ES-I3 (cell line): ENCODE data around the gene GLRB.

Experiments
- H3K36me3 ChIP-seq: 2 replicates; pipeline ENCODE4 v1.6.1; 2013; ENCODE audit warnings: mild to moderate bottlenecking, low read length, control low read depth, moderate library complexity; ENCODE audit not compliant: insufficient read depth
- H3K4me1 ChIP-seq: 2 replicates; pipeline ENCODE4 v1.6.1; 2013; ENCODE audit warnings: mild to moderate bottlenecking, control low read depth, low read length; ENCODE audit not compliant: insufficient read depth
- H3K9ac ChIP-seq: 2 replicates; pipeline ENCODE4 v1.6.1; 2013; ENCODE audit warnings: low read depth, mild to moderate bottlenecking, low read length, moderate library complexity
- H3K9me3 ChIP-seq: 2 replicates; pipeline ENCODE4 v1.6.1; 2013; ENCODE audit warnings: mild to moderate bottlenecking, low read length, moderate library complexity; ENCODE audit not compliant: control insufficient read depth, insufficient read depth

Gene GLRB

GRCh38 chr4:157095716-157096115 is 19.8 kb downstream of the GLRB start:
- Histone ChIP-seq H3K4me1 (no peaks in the 10 kb centered on the region), H3K9ac (no peak overlapping the region), H3K36me3 (no peaks in the 10 kb centered on the region), H3K9me3 (no peaks in the 10 kb centered on the region)

DNA sequence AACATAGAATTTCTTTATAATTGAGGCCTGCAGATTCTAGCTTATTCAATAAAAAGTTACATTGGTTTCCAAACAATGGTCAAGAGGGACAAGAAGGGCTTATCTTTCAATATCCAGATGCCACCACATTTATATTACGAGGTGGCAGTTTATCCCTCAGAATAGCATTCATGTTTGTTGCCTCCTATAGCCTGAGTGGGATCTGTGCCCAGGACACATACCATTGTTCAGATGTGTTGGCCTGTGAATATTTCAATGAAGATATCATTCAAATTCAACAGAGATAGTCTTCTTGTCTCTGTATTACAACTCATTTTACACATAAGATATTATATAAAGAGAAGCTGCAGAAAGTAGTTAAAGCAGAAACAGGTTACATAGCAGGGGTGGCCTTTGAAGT is 20.5 kb downstream of the GLRB start:
- H3K9ac ChIP-seq, result no peak overlapping the region
- no peaks in the 10 kb centered on the region for H3K9me3 ChIP-seq
- no peaks in the 10 kb centered on the region for H3K36me3 ChIP-seq
- H3K4me1 ChIP-seq, result no peaks in the 10 kb centered on the region

GRCh38 chr4:157099506-157099905 is 23.6 kb downstream of the GLRB start:
- Histone ChIP-seq H3K36me3 (no peaks in the 10 kb centered on the region), H3K4me1 (no peaks in the 10 kb centered on the region)

DNA sequence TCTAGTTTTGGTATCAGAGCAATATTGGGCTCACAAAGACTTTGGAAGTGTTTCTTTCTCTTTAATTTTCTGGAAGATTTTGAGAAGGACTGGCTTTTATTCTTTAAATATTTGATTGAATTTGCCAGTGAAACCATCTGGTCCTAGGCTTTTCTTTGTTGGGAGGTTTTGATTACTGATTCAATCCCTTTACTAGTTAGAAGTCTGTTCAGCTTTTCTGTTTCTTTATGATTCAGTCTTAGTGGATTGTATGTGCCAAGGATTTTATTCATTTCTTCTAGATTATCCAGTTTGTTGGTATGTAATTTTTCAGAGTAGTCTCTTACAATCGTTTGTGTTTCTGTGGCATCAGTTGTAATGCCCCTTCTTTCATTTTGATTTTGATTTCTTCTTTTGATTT is 28.6 kb downstream of the GLRB start:
- Histone ChIP-seq H3K9me3 (no peaks in the 10 kb centered on the region), H3K4me1 (no peaks in the 10 kb centered on the region), H3K9ac (no peak overlapping the region), H3K36me3 (no peaks in the 10 kb centered on the region)

More at GRCh38 chr4:157099506-157099905, 23.6 kb downstream of the GLRB start:
- H3K9ac ChIP-seq, result no peak overlapping the region
- H3K9me3 ChIP-seq, result no peaks in the 10 kb centered on the region

DNA sequence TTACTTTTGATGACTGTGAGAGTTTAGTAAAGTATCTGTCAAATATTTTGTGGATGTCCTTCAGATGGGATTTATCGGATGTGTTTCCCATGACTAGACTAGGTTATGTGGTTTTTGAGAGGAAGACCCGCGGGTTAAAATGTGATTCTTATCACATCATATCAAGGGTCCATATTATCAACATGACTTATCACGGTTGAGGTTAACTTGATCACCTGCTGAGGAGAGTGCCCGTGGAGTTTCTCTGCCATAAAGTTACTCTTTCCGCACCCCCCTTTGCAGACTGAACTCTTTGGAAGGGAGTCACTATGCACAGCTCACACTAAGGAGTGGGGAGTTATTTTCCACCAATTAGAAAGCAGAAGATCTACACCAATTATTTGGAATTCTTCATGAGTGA is 38.7 kb downstream of the GLRB start:
- Histone ChIP-seq H3K9me3 (no peaks in the 10 kb centered on the region), H3K36me3 (no peaks in the 10 kb centered on the region)

GRCh38 chr4:157115613-157116335 is 39.8 kb downstream of the GLRB start:
- Histone ChIP-seq H3K36me3 (no peaks in the 10 kb centered on the region), H3K9me3 (no peaks in the 10 kb centered on the region), H3K4me1 (no peaks in the 10 kb centered on the region), H3K9ac (no peak overlapping the region)

More for the DNA sequence above, 38.7 kb downstream of the GLRB start:
- no peak overlapping the region for H3K9ac ChIP-seq
- H3K4me1 ChIP-seq, result no peaks in the 10 kb centered on the region

GRCh38 chr4:157121401-157121800 is 45.5 kb downstream of the GLRB start:
- Histone ChIP-seq H3K36me3 (no peaks in the 10 kb centered on the region), H3K9ac (no peak overlapping the region), H3K9me3 (no peaks in the 10 kb centered on the region), H3K4me1 (no peaks in the 10 kb centered on the region)

DNA sequence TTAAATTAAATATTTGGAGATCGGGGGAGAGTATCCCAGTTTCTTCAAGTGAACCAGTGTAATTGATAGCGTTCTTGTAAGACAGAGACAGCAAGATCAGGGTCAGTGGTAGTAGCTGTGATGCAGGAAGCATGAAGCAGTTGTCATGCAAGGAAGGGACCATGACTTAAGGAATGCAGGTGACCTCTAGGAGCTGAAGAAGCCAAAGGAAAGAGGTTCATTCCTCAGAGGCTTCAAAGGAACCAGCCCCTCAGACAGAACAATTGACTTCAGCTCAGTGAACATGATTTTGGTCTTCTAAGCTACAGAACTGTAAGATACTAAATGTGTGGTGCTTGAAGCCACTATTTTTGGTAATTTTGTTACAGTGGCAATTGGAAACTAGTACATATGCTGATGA is 51.6 kb downstream of the GLRB start:
- Histone ChIP-seq H3K4me1 (no peaks in the 10 kb centered on the region), H3K9me3 (no peaks in the 10 kb centered on the region), H3K9ac (no peak overlapping the region), H3K36me3 (no peaks in the 10 kb centered on the region)

DNA sequence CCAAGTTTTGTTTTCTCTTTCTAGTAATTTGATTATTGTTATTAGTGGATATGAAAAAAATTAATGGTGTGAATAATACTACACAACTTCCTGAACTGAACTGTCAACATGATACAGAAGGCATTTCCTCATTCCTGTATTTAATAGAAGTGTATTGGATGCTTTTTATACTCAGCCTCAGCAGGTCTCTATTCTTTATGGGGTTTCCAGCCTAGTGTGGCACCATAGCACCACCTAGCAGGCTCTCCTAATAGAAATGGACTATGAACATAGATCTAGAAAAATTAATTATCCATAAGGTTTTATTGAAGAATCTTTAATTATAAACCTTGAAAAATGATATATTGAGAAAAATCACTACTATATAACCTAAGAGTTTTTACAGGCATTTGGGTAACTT is 52.4 kb downstream of the GLRB start:
- no peak overlapping the region for H3K9ac ChIP-seq
- no peaks in the 10 kb centered on the region for H3K36me3 ChIP-seq
- no peaks in the 10 kb centered on the region for H3K9me3 ChIP-seq
- no peaks in the 10 kb centered on the region for H3K4me1 ChIP-seq

- no peak overlapping the region for H3K9ac ChIP-seq
- H3K4me1 ChIP-seq, result no peaks in the 10 kb centered on the region
- no peaks in the 10 kb centered on the region for H3K9me3 ChIP-seq
- no peaks in the 10 kb centered on the region for H3K36me3 ChIP-seq
Measured at GRCh38 chr4:157141976-157142375, 66.0 kb downstream of the GLRB start.

- Histone ChIP-seq H3K4me1 (no peaks in the 10 kb centered on the region), H3K9me3 (no peaks in the 10 kb centered on the region), H3K9ac (no peak overlapping the region), H3K36me3 (no peaks in the 10 kb centered on the region)
Measured at GRCh38 chr4:157143369-157143768, 67.4 kb downstream of the GLRB start.

DNA sequence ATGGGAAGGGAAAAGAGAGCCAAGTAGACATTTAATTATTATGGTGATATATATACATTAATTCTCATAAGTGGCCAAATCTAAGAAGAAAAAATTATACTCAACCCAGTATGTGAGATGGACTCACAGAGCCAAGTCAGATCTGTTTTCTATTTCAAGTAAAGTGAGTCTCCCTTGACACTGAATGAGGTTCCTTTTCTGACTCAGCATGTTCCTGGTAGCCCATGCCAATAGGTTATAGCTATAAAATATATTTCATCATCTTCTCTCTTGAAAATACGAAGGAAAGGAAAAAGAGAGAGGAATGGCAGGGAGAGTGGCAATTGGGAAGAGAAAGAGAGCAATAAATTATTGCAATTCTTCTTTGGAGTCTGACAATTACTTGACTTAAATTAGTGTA is 75.8 kb downstream of the GLRB start:
- no peaks in the 10 kb centered on the region for H3K36me3 ChIP-seq
- no peak overlapping the region for H3K9ac ChIP-seq
- no peaks in the 10 kb centered on the region for H3K9me3 ChIP-seq
- no peaks in the 10 kb centered on the region for H3K4me1 ChIP-seq

DNA sequence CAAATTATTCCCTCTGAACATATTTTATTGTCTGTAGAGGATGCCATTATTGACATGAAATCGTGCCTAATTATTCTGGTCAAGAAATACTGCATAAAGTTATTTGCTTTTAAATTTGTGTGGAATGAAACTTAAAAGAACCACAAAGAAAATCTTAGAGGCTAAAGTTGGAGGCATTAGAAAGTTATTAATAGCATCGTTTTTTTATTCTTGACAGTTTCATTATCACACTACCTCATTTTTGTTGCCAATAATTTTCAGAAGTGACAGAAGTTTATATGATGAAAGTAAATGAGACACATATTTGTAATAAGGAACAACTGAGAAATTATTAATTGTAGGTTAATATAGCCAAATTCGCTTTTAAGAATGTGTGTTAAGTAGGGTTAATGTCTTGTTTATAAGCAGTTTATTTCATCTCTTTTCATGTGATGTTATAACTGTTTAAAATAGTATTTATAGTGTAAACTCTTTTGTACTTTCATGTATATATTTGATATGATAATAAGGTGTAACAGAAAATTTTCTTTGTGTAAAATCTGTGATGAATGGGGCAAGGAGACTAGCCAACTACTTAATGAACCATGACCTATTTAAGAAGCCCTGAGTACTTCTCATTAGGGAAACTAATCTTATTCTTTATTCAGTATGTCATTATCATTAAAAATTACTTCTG is 90.1 kb downstream of the GLRB start:
- Histone ChIP-seq H3K9me3 (no peaks in the 10 kb centered on the region), H3K9ac (no peak overlapping the region), H3K4me1 (no peaks in the 10 kb centered on the region), H3K36me3 (no peaks in the 10 kb centered on the region)

- H3K36me3 ChIP-seq, result no peaks in the 10 kb centered on the region
- no peaks in the 10 kb centered on the region for H3K4me1 ChIP-seq
- H3K9me3 ChIP-seq, result no peaks in the 10 kb centered on the region
- H3K9ac ChIP-seq, result no peak overlapping the region
Measured at GRCh38 chr4:157170321-157170720, 94.4 kb downstream of the GLRB start.

DNA sequence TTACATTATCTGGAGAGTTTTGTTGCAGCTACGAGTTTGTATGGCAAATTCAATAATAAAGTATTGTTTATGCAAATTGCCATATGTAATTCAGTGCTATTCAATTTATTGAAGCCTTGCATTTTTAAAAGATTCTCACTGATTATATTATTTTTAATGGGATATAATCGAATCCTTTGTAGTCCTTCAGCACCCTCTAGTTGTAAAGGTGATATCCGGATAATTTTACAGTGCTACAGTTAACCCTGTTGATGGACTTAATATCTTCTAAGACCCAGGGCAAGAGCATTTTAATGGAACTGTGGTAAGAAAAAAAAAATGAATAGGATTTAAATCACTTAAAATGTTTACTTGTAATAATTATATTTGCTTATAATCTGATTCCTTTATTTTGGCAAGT is 96.1 kb downstream of the GLRB start:
- Histone ChIP-seq H3K9me3 (no peaks in the 10 kb centered on the region), H3K4me1 (no peaks in the 10 kb centered on the region), H3K9ac (no peak overlapping the region), H3K36me3 (no peaks in the 10 kb centered on the region)
